Neural crest cell (in vitro differentiated cells): ENCODE data around the gene ZNF618. TPM values are rescaled to one million over a fixed set of nuclear protein-coding genes. Genes with fewer than 3 reads are reported as not detected.

Experiments used
- DNase-seq: peaks from one replicate; pipeline ENCODE4 v3.0.0; 2021; ENCODE audit warnings: low read depth, mixed read lengths, low spot score
- H3K27ac Mint-ChIP-seq: one replicate; pipeline ENCODE4 v1.8.0; 2021; ENCODE audit warnings: mild to moderate bottlenecking, mixed read lengths; ENCODE audit not compliant: unreplicated experiment
- H3K27me3 Mint-ChIP-seq: 2 replicates; pipeline ENCODE4 v1.8.0; 2021; ENCODE audit warnings: low read depth, mild to moderate bottlenecking, mixed read lengths
- H3K36me3 Mint-ChIP-seq: 2 replicates; pipeline ENCODE4 v1.8.0; 2021; ENCODE audit warnings: low read depth, mild to moderate bottlenecking, mixed read lengths
- H3K4me1 Mint-ChIP-seq: 2 replicates; pipeline ENCODE4 v1.8.0; 2021; ENCODE audit warnings: mixed read lengths
- H3K4me3 Mint-ChIP-seq: one replicate; pipeline ENCODE4 v1.8.0; 2021; ENCODE audit warnings: mild to moderate bottlenecking, mixed read lengths
- H3K9me3 Mint-ChIP-seq: 2 replicates; pipeline ENCODE4 v1.8.0; 2021; ENCODE audit warnings: mixed read lengths
- total RNA-seq: library from RNA; stranded (reverse); gene quantifications from 2 replicates; pipeline ENCODE4 v1.2.1, GENCODE V29; 2021
- TF ChIP-seq, protein P1 (sequence below): fragments of 200-600 bp; sonication (generic); conservative IDR thresholded peaks from 2 replicates; pipeline ENCODE4 v1.5.0; 2021; ENCODE audit warnings: antibody characterized with exemption, mild to moderate bottlenecking

Gene ZNF618
- total RNA-seq, 1 donor from 2014 or later: 60.8 TPM

DNA sequence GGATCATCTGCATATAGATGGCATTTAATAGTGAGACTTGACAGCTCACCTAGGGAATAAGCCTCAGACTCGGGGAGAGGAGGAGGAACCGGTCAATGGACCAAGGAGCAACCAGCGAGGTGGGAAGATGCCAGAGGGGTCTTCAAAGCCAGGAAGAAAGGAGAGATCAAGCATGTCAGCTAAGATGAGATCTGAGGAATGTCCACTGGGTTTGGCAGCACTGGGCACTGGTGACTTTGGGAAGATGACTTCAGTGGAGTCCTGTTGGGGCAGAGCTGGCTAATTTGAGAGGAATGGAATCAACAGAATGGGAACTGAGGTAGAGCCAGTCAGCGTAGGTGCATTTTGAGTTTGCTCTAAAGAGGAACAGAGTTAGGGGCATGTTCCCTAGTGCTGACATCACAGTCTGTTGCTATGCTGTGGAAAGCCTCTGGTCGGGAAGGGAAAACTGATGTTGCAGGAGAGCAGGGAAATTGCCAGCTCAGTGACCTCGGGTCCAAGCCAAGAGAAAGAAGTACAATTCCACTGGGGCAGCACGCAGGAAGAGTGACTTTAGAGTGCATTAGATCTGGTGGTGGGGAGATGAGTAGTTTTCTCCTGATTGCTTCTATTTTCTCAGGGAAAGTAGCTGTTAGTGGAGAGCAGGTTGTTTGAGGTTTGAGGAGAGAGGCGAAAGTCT, 56.9 kb downstream of the ZNF618 start:
- no peak overlapping the region for H3K4me3 Mint-ChIP-seq
- TF ChIP-seq, protein P1, sequence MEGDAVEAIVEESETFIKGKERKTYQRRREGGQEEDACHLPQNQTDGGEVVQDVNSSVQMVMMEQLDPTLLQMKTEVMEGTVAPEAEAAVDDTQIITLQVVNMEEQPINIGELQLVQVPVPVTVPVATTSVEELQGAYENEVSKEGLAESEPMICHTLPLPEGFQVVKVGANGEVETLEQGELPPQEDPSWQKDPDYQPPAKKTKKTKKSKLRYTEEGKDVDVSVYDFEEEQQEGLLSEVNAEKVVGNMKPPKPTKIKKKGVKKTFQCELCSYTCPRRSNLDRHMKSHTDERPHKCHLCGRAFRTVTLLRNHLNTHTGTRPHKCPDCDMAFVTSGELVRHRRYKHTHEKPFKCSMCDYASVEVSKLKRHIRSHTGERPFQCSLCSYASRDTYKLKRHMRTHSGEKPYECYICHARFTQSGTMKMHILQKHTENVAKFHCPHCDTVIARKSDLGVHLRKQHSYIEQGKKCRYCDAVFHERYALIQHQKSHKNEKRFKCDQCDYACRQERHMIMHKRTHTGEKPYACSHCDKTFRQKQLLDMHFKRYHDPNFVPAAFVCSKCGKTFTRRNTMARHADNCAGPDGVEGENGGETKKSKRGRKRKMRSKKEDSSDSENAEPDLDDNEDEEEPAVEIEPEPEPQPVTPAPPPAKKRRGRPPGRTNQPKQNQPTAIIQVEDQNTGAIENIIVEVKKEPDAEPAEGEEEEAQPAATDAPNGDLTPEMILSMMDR: no peak
- peaks cover 11% of the 10 kb centered on the region for H3K4me1 Mint-ChIP-seq
- no peak for DNase-seq
- H3K36me3 Mint-ChIP-seq: peaks cover 15% of the 10 kb centered on the region
- H3K9me3 Mint-ChIP-seq: peaks cover 4% of the 10 kb centered on the region
- no peaks in the 10 kb centered on the region for H3K27me3 Mint-ChIP-seq
- H3K27ac Mint-ChIP-seq: no peak overlapping the region

DNA sequence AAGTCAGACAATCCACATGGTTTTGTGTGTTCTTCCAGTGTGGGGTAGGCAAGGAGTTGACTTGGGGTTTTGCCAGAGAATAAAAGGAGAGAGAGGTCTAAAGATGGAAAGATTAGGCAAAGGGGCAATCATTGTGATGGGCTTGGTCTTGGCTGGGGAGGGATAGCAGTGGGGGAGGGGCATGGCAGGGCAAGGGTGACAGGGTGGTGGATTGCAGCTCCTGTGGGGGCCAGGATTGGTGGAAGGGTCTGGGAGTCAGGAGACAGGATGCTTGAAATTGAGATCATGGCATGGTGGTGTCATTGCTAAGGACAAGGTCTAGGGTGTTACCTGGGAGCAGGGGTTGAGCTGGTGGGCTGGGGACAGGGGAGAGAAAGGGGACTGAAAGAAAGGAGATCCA, 57.6 kb downstream of the ZNF618 start:
- DNase-seq: no peak
- Mint-ChIP-seq H3K27ac (no peak overlapping the region), H3K9me3 (no peaks in the 10 kb centered on the region), H3K4me3 (no peak overlapping the region), H3K4me1 (peaks cover 11% of the 10 kb centered on the region), H3K27me3 (no peaks in the 10 kb centered on the region), H3K36me3 (peaks cover 9% of the 10 kb centered on the region)
- TF ChIP-seq, protein P1: no peak

DNA sequence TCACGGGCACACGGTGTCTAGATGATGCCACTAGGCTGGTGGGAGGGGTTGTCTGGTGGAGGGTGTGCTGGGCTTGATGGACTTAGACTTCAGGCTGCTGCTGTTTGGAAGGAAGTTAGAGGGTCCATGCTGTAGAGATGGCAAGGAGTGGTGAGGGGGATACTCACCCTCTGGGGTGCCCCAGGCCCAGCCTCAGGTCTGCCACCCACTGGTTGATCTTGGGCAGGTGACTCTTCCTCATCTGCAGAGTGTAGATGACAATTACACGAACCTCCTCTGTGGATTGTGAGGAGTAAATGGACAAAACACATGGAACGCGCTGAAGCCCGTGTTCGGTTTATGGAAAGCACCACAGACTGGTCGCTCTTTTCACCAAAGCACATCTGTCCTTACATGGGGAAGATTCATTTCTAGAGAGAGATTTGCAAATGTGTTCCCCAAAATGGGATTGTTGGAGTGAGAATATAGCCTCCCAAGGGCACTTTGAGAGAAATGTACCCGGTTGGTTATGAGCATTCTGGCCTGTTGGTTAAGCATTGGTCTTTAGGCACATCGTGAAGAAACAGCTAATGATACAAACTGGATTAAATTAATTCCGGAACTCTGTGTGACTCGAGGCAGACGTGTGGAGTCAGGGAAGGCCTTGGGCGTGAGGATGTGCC, 58.2 kb downstream of the ZNF618 start:
- Mint-ChIP-seq H3K36me3 (peaks cover 4% of the 10 kb centered on the region), H3K4me1 (peaks cover 11% of the 10 kb centered on the region), H3K4me3 (no peak overlapping the region), H3K9me3 (no peaks in the 10 kb centered on the region), H3K27ac (no peak overlapping the region), H3K27me3 (no peaks in the 10 kb centered on the region)
- DNase-seq: no peak
- TF ChIP-seq, protein P1: no peak

DNA sequence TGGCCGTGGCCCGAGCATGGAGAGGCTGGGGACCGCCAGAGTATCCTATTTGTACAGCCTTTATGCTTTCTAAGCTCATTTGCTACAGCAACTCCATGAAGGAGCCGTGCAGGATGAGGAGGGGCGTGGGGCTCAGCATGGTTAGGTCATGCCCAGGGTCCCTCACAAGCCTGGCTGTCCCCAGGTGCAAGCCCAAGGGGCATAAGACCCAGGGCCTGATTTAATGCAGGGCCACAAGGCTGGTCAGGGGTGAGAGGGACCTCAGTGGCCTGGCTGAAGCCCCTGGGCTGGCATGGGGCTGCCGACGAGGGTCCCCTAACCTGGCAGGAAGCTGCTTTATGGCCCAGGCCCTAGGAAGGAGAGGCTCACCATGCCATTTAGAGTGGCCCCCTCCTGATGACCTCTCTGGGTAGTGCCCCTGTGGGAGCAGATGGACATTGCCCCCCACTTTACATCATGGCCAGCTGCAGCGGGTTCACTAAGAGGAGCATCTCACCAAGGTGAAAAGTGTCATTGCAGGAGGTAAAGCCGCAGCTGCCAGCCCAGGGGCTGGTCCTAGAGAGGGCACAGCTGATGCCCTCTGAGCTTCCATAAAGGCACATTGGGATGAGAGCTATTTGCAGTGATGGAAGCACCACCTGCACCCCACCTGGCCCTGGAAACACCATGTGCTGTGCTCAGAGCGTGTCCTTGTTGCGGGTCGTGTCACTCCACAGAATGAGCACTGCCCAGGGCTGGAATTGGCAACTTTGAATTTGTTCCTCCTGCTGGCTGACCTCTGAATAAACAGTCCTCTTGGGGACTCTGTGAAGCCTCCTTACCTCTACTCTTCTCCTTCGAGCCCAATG, 58.9 kb downstream of the ZNF618 start:
- Mint-ChIP-seq H3K27me3 (no peaks in the 10 kb centered on the region), H3K27ac (no peak overlapping the region), H3K36me3 (peaks cover 2% of the 10 kb centered on the region), H3K4me1 (peaks cover 11% of the 10 kb centered on the region), H3K9me3 (no peaks in the 10 kb centered on the region), H3K4me3 (no peak overlapping the region)
- DNase-seq: no peak
- TF ChIP-seq, protein P1: no peak

DNA sequence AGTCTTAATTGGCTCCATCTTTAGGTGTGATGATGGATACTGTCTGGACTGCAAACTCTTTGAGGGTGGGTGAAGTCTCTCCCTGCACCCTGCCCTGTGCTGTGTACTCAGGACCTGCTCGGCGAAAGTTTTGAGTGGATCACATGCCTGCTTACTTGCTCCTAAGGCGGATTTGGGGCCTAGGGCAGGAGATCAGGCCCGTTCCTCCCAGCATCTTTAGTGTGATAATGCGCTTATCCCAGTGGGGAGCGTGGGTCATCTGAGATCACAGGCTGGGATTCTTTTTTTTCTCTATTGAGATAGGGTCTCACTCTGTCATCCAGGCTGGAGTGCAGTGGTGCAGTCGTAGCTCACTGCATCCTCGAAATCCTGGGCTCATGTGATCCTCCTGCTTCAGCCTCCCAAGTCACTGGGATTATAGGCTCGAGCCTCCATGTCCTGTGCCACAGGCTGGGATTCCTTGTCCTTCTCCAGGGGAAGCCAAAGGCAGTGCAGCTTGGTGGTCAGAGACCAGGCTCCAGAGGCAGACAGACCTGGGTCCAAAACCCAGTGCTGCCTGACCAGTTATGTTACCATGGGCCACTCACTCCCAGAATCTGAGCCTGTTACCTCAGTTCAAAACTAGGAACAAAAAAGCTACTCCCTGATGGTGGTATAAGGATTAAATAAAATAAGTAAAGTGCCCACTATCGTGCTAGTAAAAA, 59.7 kb downstream of the ZNF618 start:
- no peak for DNase-seq
- H3K27me3 Mint-ChIP-seq: no peaks in the 10 kb centered on the region

More for the DNA sequence above, 59.7 kb downstream of the ZNF618 start:
- peaks cover 11% of the 10 kb centered on the region for H3K4me1 Mint-ChIP-seq
- H3K4me3 Mint-ChIP-seq: no peak overlapping the region
- H3K36me3 Mint-ChIP-seq: peaks cover 4% of the 10 kb centered on the region
- no peaks in the 10 kb centered on the region for H3K9me3 Mint-ChIP-seq
- no peak overlapping the region for H3K27ac Mint-ChIP-seq
- TF ChIP-seq, protein P1: no peak
